ENCODE measurements around the gene CCDC191.

CCDC191 gene

GRCh38 chr3:114083112-114083511 is 26.8 kb upstream of the CCDC191 start:
- H3K36me3 ChIP-seq (ENCODE audit: insufficient read depth, low read length): peaks cover 47% of the 10 kb centered on the region
- no peak overlapping the region for H3K4me2 ChIP-seq (ENCODE audit: low read length)

DNA sequence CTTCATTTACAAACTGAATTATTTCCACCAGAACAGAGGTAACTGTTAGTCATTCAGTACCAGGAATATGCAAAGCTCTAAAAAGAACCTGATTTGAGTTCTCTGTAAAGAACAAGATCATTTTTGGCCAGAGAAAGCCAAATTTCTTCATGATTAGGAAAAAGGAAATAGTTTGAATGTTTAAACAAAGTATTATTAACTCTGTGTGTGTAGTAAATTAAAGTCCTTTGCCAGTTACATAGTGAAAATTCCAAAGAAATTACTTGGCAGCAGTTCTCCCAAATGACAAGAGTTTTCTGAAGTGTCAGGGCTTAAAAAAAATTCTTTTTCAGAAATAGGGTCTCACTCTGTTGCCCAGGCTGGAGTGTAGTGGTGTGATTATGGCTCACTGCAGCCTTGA is 24.7 kb upstream of the CCDC191 start:
- Histone ChIP-seq H3K27me3 (ENCODE audit: control insufficient read depth, insufficient read depth, low read length) (no peaks in the 10 kb centered on the region), H3K4me1 (ENCODE audit: control insufficient read depth, insufficient read depth, low read length) (no peaks in the 10 kb centered on the region), H3K36me3 (ENCODE audit: insufficient read depth, low read length) (peaks cover 57% of the 10 kb centered on the region), H3K4me2 (ENCODE audit: low read length) (no peak overlapping the region), H3K9ac (ENCODE audit: low read depth, low read length) (no peak overlapping the region), H3K9me3 (replicated peaks; ENCODE audit: low read length) (no peaks in the 10 kb centered on the region), H3K4me3 (ENCODE audit: low read length) (no peak overlapping the region)

More at GRCh38 chr3:114083112-114083511, 26.8 kb upstream of the CCDC191 start:
- Histone ChIP-seq H3K4me1 (ENCODE audit: control insufficient read depth, insufficient read depth, low read length) (no peaks in the 10 kb centered on the region), H3K27me3 (ENCODE audit: control insufficient read depth, insufficient read depth, low read length) (no peaks in the 10 kb centered on the region), H3K9ac (ENCODE audit: low read depth, low read length) (no peak overlapping the region), H3K9me3 (replicated peaks; ENCODE audit: low read length) (no peaks in the 10 kb centered on the region), H3K4me3 (ENCODE audit: low read length) (no peak overlapping the region)

DNA sequence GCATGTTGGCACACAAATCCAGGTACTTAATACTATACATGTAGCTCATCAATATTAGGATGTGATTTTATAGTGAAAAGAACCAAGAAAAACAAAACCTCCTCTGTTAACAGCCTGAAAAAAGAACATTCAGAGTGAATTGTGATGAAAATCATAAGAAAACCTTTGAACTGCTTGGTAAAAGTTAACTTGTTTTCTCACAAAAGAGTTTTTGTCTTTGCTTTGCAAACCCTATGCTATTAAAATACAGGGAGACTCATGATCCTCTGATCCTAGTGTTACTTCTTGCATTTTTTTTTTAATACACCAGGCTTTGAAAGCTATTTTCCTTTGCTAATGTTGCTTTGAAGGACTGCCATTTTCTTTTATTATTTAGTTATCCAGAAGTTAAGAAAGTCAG is 23.9 kb upstream of the CCDC191 start:
- Histone ChIP-seq H3K36me3 (ENCODE audit: insufficient read depth, low read length) (peaks cover 59% of the 10 kb centered on the region), H3K9me3 (replicated peaks; ENCODE audit: low read length) (no peaks in the 10 kb centered on the region), H3K4me1 (ENCODE audit: control insufficient read depth, insufficient read depth, low read length) (no peaks in the 10 kb centered on the region), H3K4me2 (ENCODE audit: low read length) (no peak overlapping the region), H3K27me3 (ENCODE audit: control insufficient read depth, insufficient read depth, low read length) (no peaks in the 10 kb centered on the region), H3K4me3 (ENCODE audit: low read length) (no peak overlapping the region), H3K9ac (ENCODE audit: low read depth, low read length) (no peak overlapping the region)

GRCh38 chr3:114079761-114080160 is 23.4 kb upstream of the CCDC191 start:
- Histone ChIP-seq H3K4me2 (ENCODE audit: low read length) (no peak overlapping the region), H3K9me3 (replicated peaks; ENCODE audit: low read length) (no peaks in the 10 kb centered on the region), H3K4me3 (ENCODE audit: low read length) (no peak overlapping the region), H3K36me3 (ENCODE audit: insufficient read depth, low read length) (peaks cover 62% of the 10 kb centered on the region), H3K4me1 (ENCODE audit: control insufficient read depth, insufficient read depth, low read length) (no peaks in the 10 kb centered on the region), H3K9ac (ENCODE audit: low read depth, low read length) (no peak overlapping the region), H3K27me3 (ENCODE audit: control insufficient read depth, insufficient read depth, low read length) (no peaks in the 10 kb centered on the region)

- no peak overlapping the region for H3K4me2 ChIP-seq (ENCODE audit: low read length)
- no peaks in the 10 kb centered on the region for H3K27me3 ChIP-seq (ENCODE audit: control insufficient read depth, insufficient read depth, low read length)
- no peak overlapping the region for H3K9ac ChIP-seq (ENCODE audit: low read depth, low read length)
- H3K4me3 ChIP-seq (ENCODE audit: low read length): no peak overlapping the region
- H3K9me3 ChIP-seq (replicated peaks; ENCODE audit: low read length): no peaks in the 10 kb centered on the region
- peaks cover 69% of the 10 kb centered on the region for H3K36me3 ChIP-seq (ENCODE audit: insufficient read depth, low read length)
- H3K4me1 ChIP-seq (ENCODE audit: control insufficient read depth, insufficient read depth, low read length): no peaks in the 10 kb centered on the region
Observed at GRCh38 chr3:114078126-114078525, 21.8 kb upstream of the CCDC191 start.

GRCh38 chr3:114076711-114077110 is 20.4 kb upstream of the CCDC191 start:
- H3K4me3 ChIP-seq (ENCODE audit: low read length): no peak overlapping the region
- H3K9ac ChIP-seq (ENCODE audit: low read depth, low read length): no peak overlapping the region
- H3K36me3 ChIP-seq (ENCODE audit: insufficient read depth, low read length): peaks cover 69% of the 10 kb centered on the region
- H3K4me1 ChIP-seq (ENCODE audit: control insufficient read depth, insufficient read depth, low read length): no peaks in the 10 kb centered on the region
- no peaks in the 10 kb centered on the region for H3K9me3 ChIP-seq (replicated peaks; ENCODE audit: low read length)
- H3K4me2 ChIP-seq (ENCODE audit: low read length): no peak overlapping the region
- H3K27me3 ChIP-seq (ENCODE audit: control insufficient read depth, insufficient read depth, low read length): no peaks in the 10 kb centered on the region

- Histone ChIP-seq H3K4me2 (ENCODE audit: low read length) (no peak overlapping the region), H3K27me3 (ENCODE audit: control insufficient read depth, insufficient read depth, low read length) (no peaks in the 10 kb centered on the region), H3K4me3 (ENCODE audit: low read length) (no peak overlapping the region), H3K9ac (ENCODE audit: low read depth, low read length) (no peak overlapping the region), H3K4me1 (ENCODE audit: control insufficient read depth, insufficient read depth, low read length) (no peaks in the 10 kb centered on the region), H3K9me3 (replicated peaks; ENCODE audit: low read length) (no peaks in the 10 kb centered on the region), H3K36me3 (ENCODE audit: insufficient read depth, low read length) (peaks cover 53% of the 10 kb centered on the region)
Observed at GRCh38 chr3:114071786-114072185, 15.5 kb upstream of the CCDC191 start.

- no peak overlapping the region for H3K4me3 ChIP-seq (ENCODE audit: low read length)
- H3K9ac ChIP-seq (ENCODE audit: low read depth, low read length): no peak overlapping the region
- H3K4me1 ChIP-seq (ENCODE audit: control insufficient read depth, insufficient read depth, low read length): no peaks in the 10 kb centered on the region
- H3K36me3 ChIP-seq (ENCODE audit: insufficient read depth, low read length): peaks cover 30% of the 10 kb centered on the region
- no peaks in the 10 kb centered on the region for H3K9me3 ChIP-seq (replicated peaks; ENCODE audit: low read length)
- H3K27me3 ChIP-seq (ENCODE audit: control insufficient read depth, insufficient read depth, low read length): no peaks in the 10 kb centered on the region
- H3K4me2 ChIP-seq (ENCODE audit: low read length): no peak overlapping the region
Observed at GRCh38 chr3:114068336-114068735, 12.0 kb upstream of the CCDC191 start.

DNA sequence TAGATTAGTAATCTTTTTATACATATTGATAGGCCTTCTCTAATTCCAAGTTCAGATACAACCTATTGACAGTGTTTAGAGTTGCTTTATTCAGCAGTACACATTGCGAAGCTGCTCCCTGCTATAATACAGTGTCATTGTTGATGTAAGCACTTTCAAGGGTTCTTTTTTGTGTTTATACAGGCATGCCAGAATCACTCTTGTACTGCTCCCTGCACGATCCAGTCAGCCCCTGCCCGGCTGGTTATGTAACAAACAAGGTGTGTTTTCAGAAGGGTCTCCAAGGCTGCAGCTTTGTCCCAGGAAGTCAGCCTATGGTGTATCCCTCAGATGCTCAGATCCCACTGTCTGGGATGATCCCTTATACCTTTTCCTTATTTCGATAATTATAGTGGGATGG is 11.5 kb upstream of the CCDC191 start:
- Histone ChIP-seq H3K4me1 (ENCODE audit: control insufficient read depth, insufficient read depth, low read length) (no peaks in the 10 kb centered on the region), H3K36me3 (ENCODE audit: insufficient read depth, low read length) (peaks cover 30% of the 10 kb centered on the region)

DNA sequence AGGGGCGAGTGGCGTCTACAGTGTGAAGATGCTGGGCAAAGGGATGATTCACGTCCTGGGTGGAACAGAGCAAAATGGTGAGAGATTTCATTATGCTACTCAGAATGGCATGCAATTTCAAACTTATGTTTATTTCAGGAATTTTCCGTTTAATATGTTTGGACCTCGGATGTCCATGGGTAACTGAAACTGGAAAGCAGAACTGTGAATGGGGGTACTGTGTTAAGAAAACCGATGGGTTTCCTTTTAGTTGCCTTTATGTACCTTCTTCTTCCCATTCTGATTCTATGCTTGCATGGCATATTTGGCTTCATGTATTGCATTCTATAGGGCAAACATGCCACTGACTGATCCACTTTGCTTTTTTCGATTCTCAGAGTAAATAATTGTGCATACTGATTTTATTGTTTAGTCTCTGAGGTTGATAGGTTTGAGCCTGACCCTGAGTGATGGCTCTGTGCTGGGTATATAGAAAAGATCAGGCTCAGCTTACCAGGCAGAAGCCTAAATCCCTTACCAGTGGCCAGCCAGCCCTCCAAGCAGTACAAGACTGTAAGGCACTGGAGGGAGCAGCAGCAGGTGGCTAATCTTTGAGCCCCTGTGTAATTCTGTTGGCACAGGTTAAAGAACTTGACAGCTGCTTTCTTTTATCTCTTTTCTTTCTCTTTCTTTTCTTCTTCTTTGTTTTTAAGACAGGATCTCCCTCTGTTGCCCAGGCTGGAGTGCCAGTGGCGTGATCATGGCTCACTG is 4.8 kb upstream of the CCDC191 start:
- no peak overlapping the region for H3K4me3 ChIP-seq (ENCODE audit: low read length)
- H3K4me2 ChIP-seq (ENCODE audit: low read length): no peak overlapping the region
- no peaks in the 10 kb centered on the region for H3K9me3 ChIP-seq (replicated peaks; ENCODE audit: low read length)
- peaks cover 7% of the 10 kb centered on the region for H3K4me1 ChIP-seq (ENCODE audit: control insufficient read depth, insufficient read depth, low read length)
- no peaks in the 10 kb centered on the region for H3K27me3 ChIP-seq (ENCODE audit: control insufficient read depth, insufficient read depth, low read length)
- no peak overlapping the region for H3K9ac ChIP-seq (ENCODE audit: low read depth, low read length)
- peaks cover 4% of the 10 kb centered on the region for H3K36me3 ChIP-seq (ENCODE audit: insufficient read depth, low read length)

More for the DNA sequence above, 11.5 kb upstream of the CCDC191 start:
- no peaks in the 10 kb centered on the region for H3K27me3 ChIP-seq (ENCODE audit: control insufficient read depth, insufficient read depth, low read length)
- H3K4me2 ChIP-seq (ENCODE audit: low read length): no peak overlapping the region
- no peak overlapping the region for H3K9ac ChIP-seq (ENCODE audit: low read depth, low read length)
- H3K4me3 ChIP-seq (ENCODE audit: low read length): no peak overlapping the region
- H3K9me3 ChIP-seq (replicated peaks; ENCODE audit: low read length): no peaks in the 10 kb centered on the region

DNA sequence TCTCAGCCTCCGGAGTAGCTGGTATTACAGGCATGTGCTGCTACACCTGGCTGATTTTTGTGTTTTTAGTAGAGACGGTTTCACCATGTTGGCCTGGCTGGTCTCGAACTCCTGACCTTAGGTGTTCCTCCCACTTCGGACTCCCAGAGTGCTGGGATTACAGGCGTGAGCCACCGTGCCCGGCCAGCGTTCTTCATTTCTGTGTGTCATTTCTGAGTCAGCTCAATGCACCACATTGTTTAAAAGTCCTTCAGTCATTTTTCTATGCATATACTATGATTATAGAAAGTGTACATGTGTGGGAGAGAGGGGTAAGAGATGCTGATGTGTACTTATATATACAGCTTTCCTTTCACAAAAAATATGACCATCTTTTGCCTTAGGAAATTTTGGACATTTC is 2.3 kb upstream of the CCDC191 start:
- Histone ChIP-seq H3K36me3 (ENCODE audit: insufficient read depth, low read length) (no peaks in the 10 kb centered on the region), H3K4me3 (ENCODE audit: low read length) (no peak overlapping the region), H3K4me2 (ENCODE audit: low read length) (no peak overlapping the region)

DNA sequence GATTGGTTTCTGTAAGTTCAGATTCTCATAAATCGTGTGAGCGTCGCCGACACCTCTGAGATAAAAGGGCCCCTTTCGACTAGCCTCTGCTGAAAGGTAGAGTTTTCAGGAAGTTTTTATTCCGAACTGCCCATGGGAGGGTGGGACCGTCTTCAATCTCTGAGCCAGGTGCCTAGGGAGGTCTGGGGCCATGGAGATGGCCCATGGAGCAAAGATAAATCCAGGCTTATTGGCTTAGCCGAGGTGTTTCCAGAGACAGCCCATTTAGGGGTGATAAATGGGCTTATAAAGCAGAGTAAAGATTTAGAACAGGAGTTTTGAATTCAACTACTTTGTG is 653 bp upstream of the CCDC191 start:
- H3K9ac ChIP-seq (ENCODE audit: low read depth, low read length): peak overlapping the region; percentile 84
- H3K4me1 ChIP-seq (ENCODE audit: control insufficient read depth, insufficient read depth, low read length): peaks cover 13% of the 10 kb centered on the region
- H3K36me3 ChIP-seq (ENCODE audit: insufficient read depth, low read length): no peaks in the 10 kb centered on the region
- H3K4me2 ChIP-seq (ENCODE audit: low read length): peak overlapping the region; percentile 82
- H3K4me3 ChIP-seq (ENCODE audit: low read length): peak overlapping the region; percentile 89
- H3K27me3 ChIP-seq (ENCODE audit: control insufficient read depth, insufficient read depth, low read length): no peaks in the 10 kb centered on the region
- no peaks in the 10 kb centered on the region for H3K9me3 ChIP-seq (replicated peaks; ENCODE audit: low read length)

More for the DNA sequence above, 2.3 kb upstream of the CCDC191 start:
- peaks cover 13% of the 10 kb centered on the region for H3K4me1 ChIP-seq (ENCODE audit: control insufficient read depth, insufficient read depth, low read length)
- no peaks in the 10 kb centered on the region for H3K27me3 ChIP-seq (ENCODE audit: control insufficient read depth, insufficient read depth, low read length)
- H3K9me3 ChIP-seq (replicated peaks; ENCODE audit: low read length): no peaks in the 10 kb centered on the region
- H3K9ac ChIP-seq (ENCODE audit: low read depth, low read length): no peak overlapping the region

All from skeletal muscle satellite cell (primary cell).